Small intestine (tissue), 7 donors: ENCODE results near the gene CCER1. TPM values are rescaled to one million over a fixed set of nuclear protein-coding genes. Genes with fewer than 3 reads are reported as not detected.
A peak's percentile ranks its signal among the peaks of the same experiment; 100 is the strongest.

Source experiments
- DNase-seq, 2 donors: peaks; one replicate each; pipeline versions ENCODE4 v3.0.0 to v3.0.0-alpha.2; 2013
- FAIRE-seq: peaks from 2 replicates; lab custom pipeline; 2012; peaks lifted over from hg19 to GRCh38; lab: Jason Lieb, UNC
- H3K27ac ChIP-seq, 3 donors: one replicate each; pipeline ENCODE4 v1.5.1; 2013; ENCODE audit warnings: low read length in 2 of 3, mild to moderate bottlenecking in 2 of 3, control low read depth in 1 of 3, inconsistent platforms in 1 of 3, low read depth in 1 of 3, moderate library complexity in 1 of 3
- H3K27me3 ChIP-seq, 3 donors: one replicate each; pipeline ENCODE4 v1.6.1; 2013; ENCODE audit warnings: low read length in 3 of 3, inconsistent platforms in 1 of 3; ENCODE audit not compliant: control insufficient read depth in 3 of 3, insufficient read depth in 3 of 3
- H3K36me3 ChIP-seq, 3 donors: one replicate each; pipeline ENCODE4 v1.6.1; 2013; ENCODE audit warnings: low read length in 3 of 3, inconsistent platforms in 1 of 3, low read depth in 1 of 3, mild to moderate bottlenecking in 1 of 3, moderate library complexity in 1 of 3; ENCODE audit not compliant: control insufficient read depth in 3 of 3, insufficient read depth in 2 of 3
- H3K4me1 ChIP-seq, 3 donors: one replicate each; pipeline ENCODE4 v1.6.1; 2013; ENCODE audit warnings: low read length in 2 of 3, inconsistent platforms in 1 of 3, low read depth in 1 of 3, mild to moderate bottlenecking in 1 of 3, moderate library complexity in 1 of 3; ENCODE audit not compliant: control insufficient read depth in 3 of 3, insufficient read depth in 2 of 3
- H3K4me3 ChIP-seq, 3 donors: one replicate each; pipeline ENCODE4 v1.5.1; 2013; ENCODE audit warnings: low read length in 3 of 3, control low read depth in 1 of 3, inconsistent platforms in 1 of 3, low read depth in 1 of 3, mild to moderate bottlenecking in 1 of 3, moderate library complexity in 1 of 3
- H3K9me3 ChIP-seq, 2 donors: one replicate each; pipeline ENCODE4 v1.6.1; 2013; ENCODE audit warnings: low read depth in 1 of 2, low read length in 1 of 2; ENCODE audit not compliant: control insufficient read depth in 2 of 2, insufficient read depth in 1 of 2
- WGBS, 3 donors: extraction: QIAGEN DNeasy Blood & Tissue Kit; methylation state at CpG; one replicate each; pipeline ENCODE4 v1.1.7; 2013; 5-methylcytosine and 5-hydroxymethylcytosine counted together
- polyA plus RNA-seq, 4 donors: library from polyadenylated mRNA; stranded (reverse) in 3 of 4; unstranded in 1 of 4; fragments of 200-250 nt in 3 of 4; fragments of 120-200 nt in 1 of 4; gene quantifications; one replicate each; pipeline versions ENCODE4 v1.2.1 to v1.2.3, GENCODE V29; 2013
- donor health status: healthy with polysubstance abuse.
- donor health status: control.
- donor health status: control.
- donor health status: Bipolar disorder and iron deficiency.
- donor health status: healthy.

CCER1 gene
- polyA plus RNA-seq, 4 donors = not detected

- Histone ChIP-seq H3K27me3 (no peaks in the 10 kb centered on the region), H3K4me1 (no peaks in the 10 kb centered on the region), H3K9me3 (no peaks in the 10 kb centered on the region), H3K36me3 (no peaks in the 10 kb centered on the region), H3K4me3 (no peak overlapping the region), H3K27ac (no peak overlapping the region)
- WGBS, 3 donors = 77 to 83% (median 81%) methylated on average over 1 of the region's 1 CpG
- DNase-seq (no peak), FAIRE-seq (no peak)
These were observed 22.2 kb upstream of the CCER1 start for GRCh38 chr12:90977224-90977623.

GRCh38 chr12:90974286-90974685 lies 19.3 kb upstream of the CCER1 start:
- DNase-seq (no peak), FAIRE-seq (no peak)
- H3K27me3 ChIP-seq = no peaks in the 10 kb centered on the region
- no peaks in the 10 kb centered on the region for H3K36me3 ChIP-seq
- no peaks in the 10 kb centered on the region for H3K4me1 ChIP-seq
- H3K4me3 ChIP-seq = no peak overlapping the region
- H3K27ac ChIP-seq = no peak overlapping the region
- H3K9me3 ChIP-seq = no peaks in the 10 kb centered on the region

- H3K9me3 ChIP-seq = no peaks in the 10 kb centered on the region
- FAIRE-seq = no peak
- no peak for DNase-seq
These were observed 17.2 kb upstream of the CCER1 start for GRCh38 chr12:90972226-90972625.

GRCh38 chr12:90970911-90971310 lies 15.9 kb upstream of the CCER1 start:
- Histone ChIP-seq H3K4me3 (no peak overlapping the region), H3K36me3 (no peaks in the 10 kb centered on the region), H3K9me3 (no peaks in the 10 kb centered on the region), H3K27me3 (no peaks in the 10 kb centered on the region), H3K4me1 (no peaks in the 10 kb centered on the region), H3K27ac (no peak overlapping the region)
- no peak for DNase-seq
- FAIRE-seq = no peak

More at GRCh38 chr12:90972226-90972625, 17.2 kb upstream of the CCER1 start:
- H3K4me3 ChIP-seq = no peak overlapping the region
- no peaks in the 10 kb centered on the region for H3K27me3 ChIP-seq
- H3K27ac ChIP-seq = no peak overlapping the region
- H3K4me1 ChIP-seq = no peaks in the 10 kb centered on the region
- H3K36me3 ChIP-seq = no peaks in the 10 kb centered on the region

GRCh38 chr12:90970471-90970870 lies 15.5 kb upstream of the CCER1 start:
- H3K27ac ChIP-seq = no peak overlapping the region
- DNase-seq (peak in 1 of 2 donors; percentile 48), FAIRE-seq (no peak)
- H3K4me1 ChIP-seq = no peaks in the 10 kb centered on the region
- no peaks in the 10 kb centered on the region for H3K27me3 ChIP-seq
- H3K4me3 ChIP-seq = no peak overlapping the region
- H3K9me3 ChIP-seq = no peaks in the 10 kb centered on the region
- no peaks in the 10 kb centered on the region for H3K36me3 ChIP-seq

GRCh38 chr12:90969851-90970250 lies 14.9 kb upstream of the CCER1 start:
- no peaks in the 10 kb centered on the region for H3K4me1 ChIP-seq
- no peaks in the 10 kb centered on the region for H3K9me3 ChIP-seq
- no peak overlapping the region for H3K27ac ChIP-seq
- FAIRE-seq (no peak), DNase-seq (no peak)
- H3K27me3 ChIP-seq = no peaks in the 10 kb centered on the region
- WGBS, 3 donors = 69 to 84% (median 83%) methylated on average over 2 of the region's 2 CpGs
- no peak overlapping the region for H3K4me3 ChIP-seq
- no peaks in the 10 kb centered on the region for H3K36me3 ChIP-seq

GRCh38 chr12:90969346-90969745 lies 14.4 kb upstream of the CCER1 start:
- no peak for DNase-seq
- no peaks in the 10 kb centered on the region for H3K27me3 ChIP-seq
- no peaks in the 10 kb centered on the region for H3K36me3 ChIP-seq
- FAIRE-seq = no peak
- 5 to 48% (median 16%) methylated on average over 1 of the region's 1 CpG for WGBS, 3 donors
- H3K27ac ChIP-seq = no peak overlapping the region
- no peaks in the 10 kb centered on the region for H3K4me1 ChIP-seq
- H3K9me3 ChIP-seq = no peaks in the 10 kb centered on the region
- no peak overlapping the region for H3K4me3 ChIP-seq

GRCh38 chr12:90965204-90965603 lies 10.2 kb upstream of the CCER1 start:
- no peak for DNase-seq
- Histone ChIP-seq H3K27me3 (no peaks in the 10 kb centered on the region), H3K27ac (no peak overlapping the region), H3K4me3 (no peak overlapping the region), H3K9me3 (no peaks in the 10 kb centered on the region), H3K4me1 (no peaks in the 10 kb centered on the region), H3K36me3 (no peaks in the 10 kb centered on the region)
- FAIRE-seq = no peak
- 68 to 80% (median 72%) methylated on average over 2 of the region's 2 CpGs for WGBS, 3 donors

- Histone ChIP-seq H3K4me1 (no peaks in the 10 kb centered on the region), H3K9me3 (no peaks in the 10 kb centered on the region)
- WGBS, 3 donors = 9 to 55% (median 52%) methylated on average over 2 of the region's 2 CpGs
These were observed 9.6 kb upstream of the CCER1 start for GRCh38 chr12:90964616-90965015.

More at GRCh38 chr12:90964616-90965015, 9.6 kb upstream of the CCER1 start:
- Histone ChIP-seq H3K36me3 (no peaks in the 10 kb centered on the region), H3K27ac (no peak overlapping the region), H3K27me3 (no peaks in the 10 kb centered on the region), H3K4me3 (no peak overlapping the region)
- FAIRE-seq (no peak), DNase-seq (no peak)
